HG02571 (cell line): ENCODE results near the gene NSUN7.

Experiments used
- ATAC-seq: cut with Tn5 transposase; IDR thresholded peaks from one replicate; pipeline ENCODE4 v1.9.1; 2021; ENCODE audit warnings: mild to moderate bottlenecking, moderate library complexity; ENCODE audit not compliant: unreplicated experiment

NSUN7 gene

GRCh38 chr4:40843696-40844095 is 93.9 kb downstream of the NSUN7 start:
- peak; percentile 40 for ATAC-seq

DNA sequence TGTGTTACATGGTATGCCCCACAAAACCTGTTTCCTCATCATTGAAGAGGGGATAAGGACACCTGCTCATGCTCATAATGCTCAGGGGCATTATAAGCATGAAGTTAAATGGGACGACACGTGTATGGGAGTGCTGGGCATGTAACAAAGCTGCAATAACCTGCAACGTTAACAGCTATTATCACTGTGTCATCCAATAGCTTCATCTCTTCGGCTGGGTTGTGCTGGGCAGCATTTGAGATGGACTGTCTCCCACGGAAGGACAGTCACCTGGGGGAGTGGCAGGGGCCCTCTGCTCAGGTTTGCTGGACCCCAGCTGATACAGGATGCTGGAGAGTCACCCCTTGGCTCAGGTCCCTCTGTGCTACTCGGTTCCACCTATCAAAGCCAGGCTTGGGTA is 94.5 kb downstream of the NSUN7 start:
- ATAC-seq, result no peak

- no peak for ATAC-seq
Measured at GRCh38 chr4:40845154-40845835, 95.5 kb downstream of the NSUN7 start.

DNA sequence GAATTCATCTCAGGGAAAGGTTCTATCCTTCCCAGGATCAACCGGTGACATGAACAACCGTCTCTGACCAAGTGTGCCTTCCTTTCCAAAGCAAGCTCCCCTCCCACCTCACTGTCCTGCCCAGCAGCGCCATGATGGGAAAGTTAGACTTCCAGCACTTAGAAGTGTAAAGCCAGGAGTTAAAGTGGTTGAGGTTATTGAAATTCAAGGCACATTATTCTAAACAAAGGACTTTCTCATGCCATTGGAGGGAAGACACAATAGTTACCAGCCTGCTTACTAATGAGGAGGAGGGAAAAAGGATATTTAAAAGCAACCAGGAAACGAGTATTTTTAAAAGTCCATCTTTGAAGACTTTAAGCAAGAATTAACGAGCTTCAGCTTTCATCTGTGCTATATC is 96.8 kb downstream of the NSUN7 start:
- no peak for ATAC-seq

- ATAC-seq, result no peak
Measured at GRCh38 chr4:40848251-40848650, 98.5 kb downstream of the NSUN7 start.

GRCh38 chr4:40848940-40849339 is 99.2 kb downstream of the NSUN7 start:
- no peak for ATAC-seq

DNA sequence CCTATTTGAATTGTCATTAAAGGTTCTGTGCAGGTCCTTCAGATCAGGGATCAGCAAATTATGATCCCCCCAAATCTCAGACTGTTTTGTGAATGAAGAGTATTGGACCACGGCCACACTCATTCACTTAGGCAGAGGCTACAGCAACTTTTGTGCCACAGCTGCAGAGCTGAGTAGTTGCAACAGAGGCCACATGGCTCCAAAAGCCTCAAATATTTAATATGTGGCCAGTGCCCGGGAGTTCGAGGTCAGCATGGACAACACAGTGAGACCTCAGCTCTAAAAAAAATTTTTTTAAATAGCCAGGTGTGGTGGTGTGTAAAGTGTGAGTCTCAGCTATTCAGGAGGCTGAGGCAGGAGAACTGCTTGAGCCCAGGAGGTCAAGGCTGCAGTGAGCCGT is 100.7 kb downstream of the NSUN7 start:
- ATAC-seq, result no peak

DNA sequence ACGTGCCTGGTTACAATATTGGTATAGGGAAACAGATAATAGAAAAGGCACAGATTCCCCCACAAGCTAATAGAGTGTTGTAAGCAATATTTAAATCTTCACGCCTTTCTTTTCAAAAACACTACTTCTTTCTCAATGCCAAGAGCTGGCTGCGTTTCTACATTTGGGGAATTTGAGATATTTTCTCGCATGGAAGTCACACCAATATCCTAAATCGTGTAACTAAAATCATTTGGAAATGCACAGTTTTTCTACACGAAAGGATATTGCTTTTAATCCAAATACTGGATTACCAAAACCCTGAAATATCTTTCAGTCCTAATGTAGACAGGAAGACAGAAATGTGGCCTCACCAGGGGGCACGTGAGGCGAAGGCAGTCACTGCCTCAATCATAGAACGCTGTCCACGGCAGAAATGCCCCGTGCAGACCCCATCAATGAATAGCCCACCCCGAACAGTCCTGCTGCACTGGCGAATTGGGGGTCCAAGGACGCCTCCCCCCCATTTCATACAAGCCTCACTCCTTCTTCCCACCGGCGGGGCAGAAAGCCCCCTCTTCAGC is 106.6 kb downstream of the NSUN7 start:
- no peak for ATAC-seq

DNA sequence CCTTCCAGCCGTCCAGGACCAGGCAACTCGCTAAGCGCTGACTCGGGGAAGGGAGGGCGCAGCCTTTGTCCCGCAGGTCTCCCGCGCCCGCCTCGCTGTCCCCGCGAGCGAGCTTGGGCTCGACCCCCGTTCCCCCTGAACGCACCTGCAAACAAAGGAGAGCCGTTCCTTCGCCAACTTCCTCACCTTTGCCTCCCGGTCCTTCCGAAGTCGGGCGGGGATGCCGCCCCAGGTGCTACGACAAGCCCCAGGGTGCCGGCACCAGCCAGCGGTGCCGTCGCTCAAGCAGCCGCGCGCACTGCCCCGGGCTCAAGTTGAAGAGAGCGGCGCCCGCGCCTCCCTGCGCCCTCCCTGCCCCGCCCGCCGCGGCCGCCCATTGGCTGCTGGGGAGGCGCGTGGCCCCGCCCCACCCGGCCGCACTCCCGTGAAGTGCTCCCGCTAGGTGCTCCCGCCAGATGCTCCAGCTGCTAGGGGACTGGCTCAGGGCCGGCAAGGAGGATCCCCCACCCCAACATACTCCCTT is 107.1 kb downstream of the NSUN7 start:
- peak; percentile 94 for ATAC-seq

DNA sequence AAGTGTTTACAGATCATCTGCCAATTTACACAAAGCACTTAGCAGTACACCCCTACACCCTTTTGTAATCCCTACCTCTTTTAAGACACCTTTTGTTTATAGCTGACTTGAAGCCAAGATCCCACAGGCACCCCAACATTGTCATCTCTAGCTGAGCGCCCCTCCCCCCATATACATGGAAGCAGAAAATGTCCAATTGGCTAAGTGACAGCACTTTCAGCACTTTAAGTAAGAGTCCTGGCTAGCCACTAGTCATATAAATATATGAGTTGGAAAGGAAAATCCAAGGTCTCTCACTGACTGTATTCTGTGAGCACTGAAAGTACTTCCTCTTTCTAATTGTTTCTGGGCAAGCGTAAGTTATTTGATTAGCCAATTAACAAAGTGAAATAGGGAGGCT is 108.2 kb downstream of the NSUN7 start:
- no peak for ATAC-seq

- ATAC-seq, result no peak
Measured at GRCh38 chr4:40858962-40859361, 109.2 kb downstream of the NSUN7 start.
